ENCODE results near the gene CEACAM19.
"Not testable (repeated sequence)": the region's sequence is repeated elsewhere in the genome, so short reads cannot be mapped to it uniquely, and the experiment has no call there.

CEACAM19 gene

DNA sequence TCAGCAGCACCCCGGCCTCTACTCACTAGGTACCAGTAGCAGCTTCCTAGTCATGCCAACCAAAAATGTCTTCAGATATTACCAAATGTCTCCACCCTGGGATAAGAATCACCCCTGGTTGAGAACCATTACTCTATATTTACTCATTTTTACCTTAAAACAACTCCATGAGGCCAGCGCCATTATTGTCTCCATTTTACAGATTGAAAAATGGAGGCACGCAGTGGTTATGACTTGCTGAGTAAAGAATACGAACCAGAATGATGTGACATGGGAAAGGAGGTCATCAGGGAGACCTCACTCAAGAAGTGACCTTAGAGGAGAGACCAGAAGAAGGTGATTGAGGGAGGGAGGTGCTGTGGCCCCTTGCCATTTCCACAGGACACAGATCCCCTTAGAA lies 2.2 kb downstream of the CEACAM19 start:
- no peak for DNase-seq (ENCODE audit: low read depth in 2 of 2)

DNA sequence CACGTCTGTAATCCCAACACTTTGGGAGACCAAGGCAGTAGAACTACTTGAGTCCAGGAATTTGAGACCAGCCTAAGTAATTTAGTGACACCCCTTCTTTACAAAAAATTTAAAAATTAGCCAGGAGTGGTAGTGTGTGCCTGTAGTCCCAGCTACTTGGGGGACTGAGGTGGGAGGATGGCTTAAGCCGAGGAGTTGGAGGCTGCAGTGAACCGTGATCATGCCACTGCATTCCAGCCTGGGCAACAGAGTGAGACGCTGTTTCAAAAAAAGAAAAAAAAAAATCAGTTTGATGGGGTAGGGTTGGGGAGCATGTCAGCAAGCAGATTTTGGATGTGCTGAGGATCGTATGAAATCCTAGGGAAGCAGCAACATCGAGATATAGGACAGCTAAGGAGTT lies 4.2 kb downstream of the CEACAM19 start:
- no peak for DNase-seq (ENCODE audit: low read depth in 2 of 2)

DNA sequence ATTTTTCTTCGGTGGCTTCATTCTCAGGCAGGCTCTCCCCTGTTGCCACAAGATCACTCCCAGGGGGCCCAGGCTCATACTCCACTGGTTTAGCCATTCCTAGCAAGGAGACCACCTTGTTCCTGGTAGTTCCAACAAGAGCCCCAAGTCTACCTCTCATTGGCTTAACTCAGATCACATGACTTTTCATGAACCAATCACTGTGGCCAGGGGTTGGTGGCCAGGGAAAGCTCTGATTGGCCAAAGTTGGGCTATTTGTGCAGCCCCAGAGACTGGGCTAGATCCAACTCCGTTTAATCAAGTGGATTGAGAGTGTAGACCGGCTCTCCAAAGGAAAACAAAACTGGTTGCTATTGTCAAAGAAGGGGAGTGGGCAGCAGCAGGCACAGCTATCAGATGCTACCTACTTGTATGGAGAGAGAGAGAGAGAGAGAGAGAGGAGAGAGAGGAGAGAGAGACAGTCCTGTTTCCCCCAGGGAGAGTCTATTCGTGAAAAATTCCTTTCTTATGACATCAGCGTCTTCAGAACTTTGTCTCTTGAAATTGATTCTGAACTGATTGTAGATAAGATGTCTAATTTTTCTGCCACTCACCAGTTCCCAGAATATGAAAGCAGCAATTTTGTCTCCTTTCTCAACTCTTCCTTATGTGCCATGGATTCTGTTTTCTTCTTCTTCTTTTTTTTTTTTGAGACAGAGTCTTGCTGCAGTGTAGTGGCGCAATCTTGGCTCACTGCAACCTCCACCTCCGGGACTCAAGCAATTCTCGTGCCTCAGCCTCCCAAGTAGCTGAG lies 5.9 kb downstream of the CEACAM19 start:
- no peak for DNase-seq (ENCODE audit: low read depth in 2 of 2)

- no peak for DNase-seq (ENCODE audit: low read depth in 2 of 2)
Measured at GRCh38 chr19:44680536-44680935, 9.3 kb downstream of the CEACAM19 start.

DNA sequence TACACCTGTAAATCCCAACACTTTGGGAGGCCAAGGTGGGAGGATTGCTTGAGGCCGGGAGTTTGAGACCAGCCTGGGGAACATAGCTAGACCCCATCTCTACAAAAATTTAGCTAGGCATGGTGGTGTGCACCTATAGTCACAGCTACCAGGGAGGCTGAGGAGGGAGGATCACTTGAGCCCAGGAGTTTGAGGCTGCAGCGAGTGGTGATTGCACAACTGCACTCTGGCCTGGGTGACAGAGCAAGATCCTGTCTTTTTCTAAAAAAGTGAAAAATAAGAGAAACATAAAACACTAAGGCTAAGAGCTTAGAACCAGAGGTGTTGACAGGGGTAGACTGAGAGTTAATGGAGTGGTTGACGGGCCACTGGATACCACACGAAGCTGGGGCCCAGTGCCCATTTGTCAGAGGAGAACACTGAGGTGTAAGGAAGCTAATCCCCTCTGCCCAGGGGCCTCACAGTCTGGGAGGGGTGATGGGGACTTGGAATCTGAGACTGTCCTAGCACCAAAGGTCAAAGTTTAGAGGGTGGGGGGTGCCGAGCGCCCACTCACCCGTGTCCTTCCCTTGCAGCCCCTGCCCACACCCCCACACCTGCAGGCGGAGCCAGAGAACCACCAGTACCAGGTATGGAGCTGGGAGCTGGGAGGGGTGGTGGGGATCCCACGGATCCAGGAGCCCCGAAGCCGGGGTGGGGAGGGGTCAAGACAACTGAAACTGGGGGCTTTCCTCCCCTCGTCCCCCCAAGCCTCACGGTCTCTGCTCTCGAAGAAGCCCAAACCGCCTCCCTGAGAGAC lies 10.9 kb downstream of the CEACAM19 start:
- DNase-seq (ENCODE audit: low read depth in 2 of 2): no peak

DNA sequence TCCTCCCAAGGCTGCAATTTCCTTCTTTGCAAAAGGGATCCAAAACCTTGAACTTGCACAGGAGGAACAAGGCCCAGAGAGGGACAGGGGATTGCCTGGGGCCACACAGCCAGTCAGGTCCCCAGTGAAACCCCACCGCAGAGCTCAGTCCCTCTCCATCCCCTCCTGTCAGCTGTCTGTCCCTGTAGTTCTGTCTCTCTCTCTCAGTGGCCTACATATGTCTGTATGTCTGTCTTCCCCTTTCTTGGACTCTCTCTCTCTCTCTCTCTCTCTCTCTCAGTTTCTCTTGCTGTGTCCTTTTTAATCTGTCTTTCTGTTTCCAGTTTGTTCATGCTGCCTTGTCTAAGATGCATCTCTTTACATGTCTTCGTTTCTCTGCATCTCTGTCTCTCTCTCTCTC lies 11.5 kb downstream of the CEACAM19 start:
- no peak for DNase-seq (ENCODE audit: low read depth in 2 of 2)

DNA sequence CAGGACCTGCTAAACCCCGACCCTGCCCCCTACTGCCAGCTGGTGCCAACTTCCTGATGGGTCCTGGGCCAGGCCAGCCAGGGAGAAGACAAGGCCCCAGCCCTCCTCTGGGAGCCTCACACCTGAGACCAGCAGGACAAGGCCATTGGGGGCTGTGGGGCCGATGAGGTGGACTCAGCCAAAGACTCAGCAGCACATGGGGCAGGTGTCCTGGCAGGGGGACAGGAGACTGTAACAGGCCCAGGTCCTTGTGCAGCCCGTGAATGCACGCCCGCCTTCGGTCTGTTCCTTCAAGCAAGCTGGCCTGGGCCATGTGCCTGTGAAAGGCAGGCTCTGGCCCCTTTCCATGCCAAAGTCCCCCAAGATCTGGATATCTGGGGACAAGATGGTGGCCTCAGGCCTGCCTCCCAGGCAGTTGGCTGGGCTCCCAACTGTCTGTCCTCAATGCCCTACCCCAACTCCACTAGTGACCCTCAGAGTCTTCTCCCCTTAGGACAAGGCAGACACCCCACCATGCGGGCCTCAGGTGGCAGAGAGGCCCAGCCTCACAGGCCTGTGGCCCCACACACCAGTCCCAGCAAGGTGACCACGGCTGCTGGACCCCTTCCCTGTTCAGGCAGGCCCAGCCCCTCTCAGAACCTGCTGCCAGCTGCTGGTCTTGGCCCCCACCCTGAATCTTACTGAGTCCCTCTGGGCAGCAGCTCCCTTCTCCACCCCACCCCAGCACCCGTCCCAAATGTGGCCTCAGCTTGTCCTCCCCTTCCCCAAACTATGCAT lies 12.3 kb downstream of the CEACAM19 start:
- DNase-seq (ENCODE audit: low read depth in 2 of 2): no peak

DNA sequence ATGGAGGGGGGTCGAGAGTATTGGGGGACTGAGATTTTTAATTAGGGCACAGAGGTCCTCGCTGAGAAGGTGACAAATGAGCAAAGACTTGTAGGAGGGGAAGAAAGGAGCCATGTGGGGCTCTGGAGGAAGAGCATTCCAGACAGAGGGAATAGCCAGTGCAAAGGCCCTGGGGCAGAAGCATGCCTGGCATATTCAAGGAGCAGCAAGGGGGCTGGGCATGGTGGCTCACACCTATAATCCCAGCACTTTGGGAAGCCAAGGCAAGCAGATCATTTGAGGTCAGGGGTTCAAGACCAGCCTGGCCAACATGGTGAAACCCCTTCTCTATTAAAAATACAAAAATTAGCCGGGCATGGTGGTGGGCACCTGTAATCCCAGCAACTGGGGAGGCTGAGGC lies 13.1 kb downstream of the CEACAM19 start:
- not testable (repeated sequence) for DNase-seq (ENCODE audit: low read depth in 2 of 2)

- DNase-seq (ENCODE audit: low read depth in 2 of 2): no peak
Measured at GRCh38 chr19:44684892-44685863, 13.9 kb downstream of the CEACAM19 start.

- DNase-seq (ENCODE audit: low read depth in 2 of 2): no peak
Measured at GRCh38 chr19:44685877-44686276, 14.6 kb downstream of the CEACAM19 start.

DNA sequence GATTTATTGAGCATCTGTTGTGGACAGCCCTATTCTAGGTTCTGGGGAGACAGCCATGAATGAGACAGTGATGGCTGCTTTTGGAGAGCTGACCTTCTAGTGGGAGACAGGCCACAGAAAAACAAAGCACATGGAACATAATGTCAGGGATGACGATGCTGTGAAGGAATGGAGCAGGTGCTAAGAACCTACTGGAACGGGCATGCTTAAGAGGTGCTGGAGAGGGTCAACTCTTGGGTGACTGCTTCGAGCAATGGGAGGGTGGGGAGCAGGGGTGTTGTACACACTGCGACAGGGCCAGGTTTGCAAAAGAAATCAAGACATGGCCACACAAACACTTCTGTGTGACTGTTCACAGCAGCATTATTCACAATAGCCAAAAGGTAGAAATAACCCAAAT lies 15.6 kb downstream of the CEACAM19 start:
- DNase-seq (ENCODE audit: low read depth in 2 of 2): no peak

DNA sequence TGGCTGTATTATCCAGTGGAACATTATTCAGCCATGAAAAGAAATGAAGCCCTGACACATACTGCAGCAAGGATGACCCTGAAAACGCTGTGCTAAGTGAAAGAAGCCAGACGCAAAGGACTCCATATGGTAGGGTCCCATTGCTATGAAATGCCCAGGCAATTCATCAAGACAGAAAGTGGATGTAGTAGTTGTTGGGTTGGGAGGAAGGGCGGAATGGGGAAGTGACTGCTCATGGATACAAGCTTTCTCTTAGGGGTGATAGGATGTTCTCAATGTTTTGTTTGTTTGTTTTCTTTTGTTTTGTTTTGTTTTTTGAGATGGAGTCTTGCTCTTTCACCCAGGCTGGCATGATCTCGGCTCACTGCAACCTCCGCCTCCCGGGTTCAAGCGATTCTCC lies 16.6 kb downstream of the CEACAM19 start:
- no peak for DNase-seq (ENCODE audit: low read depth in 2 of 2)

DNA sequence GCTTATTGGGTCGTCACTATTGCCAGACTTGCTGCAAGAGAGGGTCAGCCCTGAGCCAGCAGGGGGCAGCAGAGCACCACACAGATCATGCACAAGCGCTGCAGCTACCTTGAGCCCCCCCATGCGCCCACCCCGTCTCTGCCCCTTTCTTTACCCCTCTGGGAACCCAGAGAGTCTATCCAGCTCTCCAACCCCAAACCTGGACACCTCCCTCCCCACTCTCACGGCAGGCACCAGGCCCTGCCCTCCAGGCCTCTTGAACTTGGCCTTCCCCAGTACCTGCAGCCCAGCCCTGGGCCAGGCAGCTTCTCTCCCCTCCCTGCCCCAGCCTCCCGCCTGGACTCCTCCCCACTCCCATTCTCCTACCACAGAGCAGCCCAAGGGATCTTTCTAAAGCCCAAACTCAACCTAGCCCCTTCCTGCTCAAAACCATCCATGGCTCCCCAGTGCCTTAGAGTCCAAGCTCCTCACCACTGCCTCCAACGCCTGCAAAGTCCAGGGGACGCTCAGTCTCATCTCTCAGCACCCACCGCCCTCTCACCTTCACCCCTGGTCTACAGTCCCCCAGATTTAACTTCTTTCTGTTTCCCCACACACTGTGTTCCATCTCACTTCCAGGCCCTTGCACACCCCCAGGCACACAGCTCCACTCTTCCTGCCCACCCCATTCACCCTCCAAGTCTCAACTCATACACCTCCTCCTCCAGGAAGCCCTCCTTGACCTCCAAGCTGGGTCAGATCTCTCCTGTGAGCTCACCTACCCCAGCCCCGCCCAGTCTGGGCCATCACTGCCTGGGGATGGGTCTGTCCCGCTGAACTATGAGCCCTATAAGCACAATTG lies 18.2 kb downstream of the CEACAM19 start:
- DNase-seq (ENCODE audit: low read depth in 2 of 2): peak; percentile 47 to 74

GRCh38 chr19:44690131-44690440 lies 18.8 kb downstream of the CEACAM19 start:
- no peak for DNase-seq (ENCODE audit: low read depth in 2 of 2)

GRCh38 chr19:44692379-44692721 lies 21.1 kb downstream of the CEACAM19 start:
- DNase-seq (ENCODE audit: low read depth in 2 of 2): no peak

DNA sequence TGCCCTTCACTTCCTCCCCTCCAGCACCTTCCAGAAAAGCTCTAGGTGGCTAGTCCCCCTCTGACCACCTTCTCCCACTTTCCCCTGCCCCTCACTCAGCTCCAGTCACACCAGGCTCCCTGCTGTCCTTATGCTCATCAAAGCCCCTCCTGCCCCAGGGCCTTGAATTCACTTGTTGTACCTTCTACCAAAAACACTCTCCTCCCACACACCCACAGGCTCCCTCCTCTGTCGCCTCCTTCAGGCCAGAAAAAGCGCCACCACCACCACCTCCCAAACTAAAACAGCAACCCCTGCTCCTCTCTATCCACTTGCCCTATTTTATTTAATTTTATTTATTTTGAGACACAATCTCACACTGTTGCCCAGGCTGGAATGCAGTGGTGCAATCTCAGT lies 22.9 kb downstream of the CEACAM19 start:
- DNase-seq (ENCODE audit: low read depth in 2 of 2): no peak

DNA sequence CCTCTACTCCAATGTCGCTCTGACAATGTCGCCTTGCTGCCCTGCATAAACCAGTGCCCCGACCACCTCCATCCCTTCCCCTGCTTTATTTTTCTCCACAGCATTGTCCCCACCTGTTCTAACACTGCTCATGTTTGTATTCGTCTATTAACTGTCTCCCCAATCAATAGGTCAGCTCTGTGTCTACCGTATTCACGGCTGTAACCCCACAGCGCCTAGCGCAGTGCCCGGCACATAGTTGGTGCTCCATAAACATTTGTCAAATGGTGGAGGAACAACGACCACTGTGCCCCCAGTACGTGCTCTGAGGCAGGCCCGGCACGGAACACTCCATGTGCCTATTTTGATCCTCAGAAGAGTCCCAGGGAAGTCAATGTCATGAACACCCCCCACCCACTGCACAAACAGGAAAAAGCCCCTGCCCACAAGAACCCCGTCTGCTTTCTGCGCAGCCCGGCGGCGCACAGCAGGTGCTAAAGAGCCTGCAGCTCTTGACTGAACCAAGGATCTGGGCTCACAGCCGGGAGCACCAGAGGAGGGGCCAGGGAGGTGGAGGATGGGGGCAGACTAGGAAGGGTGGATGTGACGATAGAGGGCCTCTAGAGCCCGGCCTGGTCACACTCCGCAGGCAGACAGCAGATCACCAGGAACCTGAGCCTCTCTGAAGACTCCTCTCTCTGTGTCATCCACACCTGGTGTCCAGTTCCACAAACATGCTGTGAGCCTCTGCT lies 25.8 kb downstream of the CEACAM19 start:
- DNase-seq (ENCODE audit: low read depth in 2 of 2): no peak

GRCh38 chr19:44697670-44698034 lies 26.4 kb downstream of the CEACAM19 start:
- DNase-seq (ENCODE audit: low read depth in 2 of 2): no peak

DNA sequence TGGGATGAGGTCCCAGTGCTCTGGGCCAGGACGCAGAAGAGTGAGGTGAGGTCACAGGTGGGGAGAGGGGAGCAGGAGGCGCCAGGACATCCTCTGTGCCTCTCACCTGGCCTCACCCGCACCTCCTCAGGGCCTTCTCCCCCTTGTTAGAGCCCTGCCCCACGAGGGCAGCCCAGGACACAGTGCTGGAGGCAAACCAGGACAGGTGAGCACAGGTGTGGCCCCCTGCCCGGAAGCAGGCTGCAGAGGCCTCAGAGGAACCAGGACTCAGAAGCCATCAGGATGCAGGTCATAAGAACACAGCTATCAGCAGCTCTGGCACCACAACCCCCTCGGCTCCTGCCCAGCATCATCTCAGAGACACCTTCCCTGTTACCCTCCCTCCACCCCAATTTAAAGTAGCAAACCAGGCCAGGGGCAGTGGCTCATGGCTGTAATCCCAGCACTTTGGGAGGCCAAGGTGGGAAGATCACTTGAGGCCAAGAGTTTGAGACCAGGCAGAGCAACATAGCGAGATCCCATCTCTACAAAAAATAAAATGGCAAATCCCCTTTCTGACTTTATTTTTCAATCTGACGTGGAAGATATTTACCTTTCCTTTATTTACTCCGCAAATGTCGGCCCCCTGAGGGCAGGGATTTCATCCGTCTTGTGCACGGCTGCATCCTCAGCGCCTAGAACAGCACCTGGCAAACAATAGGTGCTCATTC lies 27.4 kb downstream of the CEACAM19 start, which contains the start of gene CEACAM16:
Gene CEACAM16, plus strand, starts transcription at position 660 of the 710 bp plus-strand sequence. CDS start 2,306 bp downstream, outside the sequence.
- DNase-seq (ENCODE audit: low read depth in 2 of 2): no peak

Measured in stimulated activated CD4-positive, alpha-beta T cell treated with anti-CD3 and anti-CD28 coated beads, Interleukin-1b, Interleukin-23, amount 100 ng/mL, for 1 hour (primary cell).